ENCODE measurements around the gene NHERF1. TPM values are rescaled to one million over a fixed set of nuclear protein-coding genes. Genes with fewer than 3 reads are reported as not detected.

The NHERF1 gene
- total and polyA plus RNA-seq, 2 donors (not counting 1 experiment from before 2014, with no cell fraction given): 56.2 to 81.8 TPM

- no peak overlapping the region for H2AFZ ChIP-seq (ENCODE audit: insufficient read depth, low read depth, low read length, poor library complexity, severe bottlenecking)
- ChIA-PET CTCF (interaction anchor here (0.8 kb wide), 1 partner anchor 13 kb away, joined by 3 read pairs; no protein-coding TSS in a partner anchor), POLR2A (no interaction called here)
- H3K4me3 Mint-ChIP-seq: no peak overlapping the region
- no peaks in the 10 kb centered on the region for H3K9me3 ChIP-seq (ENCODE audit: control extremely low read depth in 1 of 3, control insufficient read depth in 2 of 3, insufficient read depth in 1 of 3, low read length in 2 of 3)
- H3K27me3 ChIP-seq (replicated peaks in 1 of 4; ENCODE audit: control extremely low read depth in 1 of 4, control insufficient read depth in 3 of 4, insufficient read depth in 4 of 4, low read length in 3 of 4): peaks cover 0 to 7% (median 0%) of the 10 kb centered on the region in 4 experiments
- H4K20me1 ChIP-seq (ENCODE audit: control insufficient read depth, insufficient read depth, low read length, poor library complexity, severe bottlenecking): no peaks in the 10 kb centered on the region
- no peak overlapping the region for H3K27ac ChIP-seq (ENCODE audit: low read length in 2 of 2)
- DNase-seq (no peak), ATAC-seq (ENCODE audit: low read depth) (no peak)
- 94% methylated on average over 4 of the region's 4 CpGs for WGBS (ENCODE audit: insufficient coverage)
- intact Hi-C loops (cut with micrococcal nuclease): no loop called here
- no peak overlapping the region for H3K4me3 ChIP-seq (ENCODE audit: control extremely low read depth in 1 of 5, extremely low read depth in 1 of 5, insufficient read depth in 1 of 5, low read depth in 2 of 5, low read length in 4 of 5)
- TF ChIP-seq CTCF (IDR thresholded peaks at IDR 0.05) (no peak), EZH2 (IDR thresholded peaks at IDR 0.05; ENCODE audit: borderline replicate concordance, insufficient read depth, low read depth, low read length, poor library complexity, severe bottlenecking) (no peak)
- no peaks in the 10 kb centered on the region for H3K4me1 Mint-ChIP-seq
- H3K4me2 ChIP-seq (replicated peaks; ENCODE audit: low read depth, low read length, poor library complexity, severe bottlenecking): no peak overlapping the region
- peaks cover 10% of the 10 kb centered on the region for H3K27me3 Mint-ChIP-seq
- H3K9ac ChIP-seq (ENCODE audit: low read length): no peak overlapping the region
- no peaks in the 10 kb centered on the region for H3K36me3 ChIP-seq (replicated peaks in 1 of 2; ENCODE audit: control extremely low read depth in 1 of 2, control insufficient read depth in 1 of 2, extremely low read depth in 1 of 2, insufficient read depth in 2 of 2, low read length in 1 of 2)
- H3K4me1 ChIP-seq (ENCODE audit: control insufficient read depth in 2 of 2, insufficient read depth in 2 of 2, low read length in 2 of 2): no peaks in the 10 kb centered on the region
- H3K9me3 Mint-ChIP-seq (ENCODE audit: insufficient read depth): no peaks in the 10 kb centered on the region
- no peak overlapping the region for H3K27ac Mint-ChIP-seq
- no peaks in the 10 kb centered on the region for H3K79me2 ChIP-seq (ENCODE audit: control insufficient read depth, insufficient read depth, low read length)
Measured at GRCh38 chr17:74720506-74720905, 27.9 kb upstream of the NHERF1 start.

GRCh38 chr17:74722782-74723181 lies 25.6 kb upstream of the NHERF1 start:
- Histone ChIP-seq H2AFZ (ENCODE audit: insufficient read depth, low read depth, low read length, poor library complexity, severe bottlenecking) (no peak overlapping the region), H3K9me3 (ENCODE audit: control extremely low read depth in 1 of 3, control insufficient read depth in 2 of 3, insufficient read depth in 1 of 3, low read length in 2 of 3) (no peaks in the 10 kb centered on the region), H3K4me1 (ENCODE audit: control insufficient read depth in 2 of 2, insufficient read depth in 2 of 2, low read length in 2 of 2) (peaks cover 0 to 8% of the 10 kb centered on the region in 2 donors), H3K9ac (ENCODE audit: low read length) (no peak overlapping the region), H4K20me1 (ENCODE audit: control insufficient read depth, insufficient read depth, low read length, poor library complexity, severe bottlenecking) (no peaks in the 10 kb centered on the region), H3K36me3 (replicated peaks in 1 of 2; ENCODE audit: control extremely low read depth in 1 of 2, control insufficient read depth in 1 of 2, extremely low read depth in 1 of 2, insufficient read depth in 2 of 2, low read length in 1 of 2) (no peaks in the 10 kb centered on the region), H3K79me2 (ENCODE audit: control insufficient read depth, insufficient read depth, low read length) (no peaks in the 10 kb centered on the region), H3K4me3 (ENCODE audit: control extremely low read depth in 1 of 5, extremely low read depth in 1 of 5, insufficient read depth in 1 of 5, low read depth in 2 of 5, low read length in 4 of 5) (no peak overlapping the region), H3K27ac (ENCODE audit: low read length in 2 of 2) (no peak overlapping the region), H3K27me3 (replicated peaks in 1 of 4; ENCODE audit: control extremely low read depth in 1 of 4, control insufficient read depth in 3 of 4, insufficient read depth in 4 of 4, low read length in 3 of 4) (peaks cover 0 to 4% (median 0%) of the 10 kb centered on the region in 4 experiments), H3K4me2 (replicated peaks; ENCODE audit: low read depth, low read length, poor library complexity, severe bottlenecking) (no peak overlapping the region)
- TF ChIP-seq EZH2 (IDR thresholded peaks at IDR 0.05; ENCODE audit: borderline replicate concordance, insufficient read depth, low read depth, low read length, poor library complexity, severe bottlenecking) (no peak), CTCF (IDR thresholded peaks at IDR 0.05) (no peak)
- no peak overlapping the region for H3K4me3 Mint-ChIP-seq
- intact Hi-C loops (cut with micrococcal nuclease): no loop called here
- DNase-seq: no peak
- WGBS (ENCODE audit: insufficient coverage): 100% methylated on average over 1 of the region's 4 CpGs
- no peak overlapping the region for H3K27ac Mint-ChIP-seq
- no peak for ATAC-seq (ENCODE audit: low read depth)
- H3K27me3 Mint-ChIP-seq: peaks cover 6% of the 10 kb centered on the region
- H3K4me1 Mint-ChIP-seq: no peaks in the 10 kb centered on the region
- POLR2A ChIA-PET: no interaction called here
- H3K9me3 Mint-ChIP-seq (ENCODE audit: insufficient read depth): no peaks in the 10 kb centered on the region
- CTCF ChIA-PET: interaction anchor here (1.2 kb wide), 1 partner anchor 13 kb away, joined by 5 read pairs; no protein-coding TSS in a partner anchor
